HG03354 (cell line): Measurements from ENCODE around the gene YES1.
A peak's percentile ranks its signal among the peaks of the same experiment; 100 is the strongest.
"Not testable (repeated sequence)": the region's sequence is repeated elsewhere in the genome, so short reads cannot be mapped to it uniquely, and the experiment has no call there.

ENCODE experiments used
- ATAC-seq: cut with Tn5 transposase; IDR thresholded peaks from one replicate; pipeline ENCODE4 v1.9.1; 2021; ENCODE audit warnings: mild to moderate bottlenecking; ENCODE audit not compliant: unreplicated experiment, poor library complexity, severe bottlenecking

Gene YES1

DNA sequence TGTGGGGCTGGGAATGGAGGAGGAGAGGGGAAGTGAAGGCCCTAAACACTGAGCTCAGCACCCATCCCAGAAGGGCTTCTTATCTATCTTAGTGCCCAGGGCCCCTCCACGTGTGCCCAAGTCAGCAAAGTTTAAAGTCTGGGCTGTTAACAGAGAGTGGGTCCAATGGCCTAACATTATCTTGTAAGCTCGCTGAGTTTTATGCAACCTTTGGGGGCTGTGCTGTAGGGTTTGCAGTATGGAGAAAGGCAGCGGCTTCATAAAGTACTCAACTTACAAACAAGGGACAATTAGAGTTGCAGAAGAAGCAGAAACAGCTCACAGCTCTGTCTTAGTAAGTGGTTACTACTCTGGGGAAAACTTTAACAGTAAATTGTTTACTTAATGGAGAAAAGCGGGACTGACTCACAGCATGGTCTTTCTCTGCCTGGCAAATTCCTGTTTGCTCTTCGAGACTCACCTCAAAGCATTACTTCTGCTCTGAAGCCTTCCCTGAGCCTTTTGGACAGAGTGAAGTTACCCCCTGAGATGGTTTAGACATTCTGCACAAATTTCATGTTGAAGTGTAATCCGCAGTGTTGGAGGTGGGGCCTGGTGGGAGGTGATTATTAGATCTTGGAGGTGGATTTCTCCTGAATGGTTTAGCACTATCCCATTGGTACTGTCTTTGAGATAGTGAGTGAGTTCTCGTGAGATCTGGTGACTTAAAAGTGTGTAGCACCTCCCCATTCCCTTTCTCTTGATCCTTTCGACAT, 108.7 kb downstream of the YES1 start:
- no peak for ATAC-seq

DNA sequence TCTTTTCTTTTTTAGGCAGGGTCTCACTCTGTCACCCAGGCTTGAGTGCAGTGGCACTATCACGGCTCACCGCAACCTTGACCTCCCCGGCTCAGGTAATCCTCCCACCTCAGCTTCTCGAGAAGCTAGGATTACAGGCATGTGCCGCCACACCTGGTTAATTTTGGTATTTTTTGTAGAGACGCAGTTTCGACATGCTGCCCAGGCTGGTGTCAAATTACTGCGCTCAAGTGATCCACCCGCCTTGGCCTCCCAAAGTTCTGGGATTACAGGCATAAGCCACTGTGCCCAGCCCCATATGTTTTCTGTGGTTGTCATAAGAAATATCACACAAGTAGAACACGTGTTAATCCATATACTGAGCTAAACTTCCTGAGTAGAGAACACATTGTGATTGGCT, 114.2 kb downstream of the YES1 start:
- ATAC-seq, result no peak

DNA sequence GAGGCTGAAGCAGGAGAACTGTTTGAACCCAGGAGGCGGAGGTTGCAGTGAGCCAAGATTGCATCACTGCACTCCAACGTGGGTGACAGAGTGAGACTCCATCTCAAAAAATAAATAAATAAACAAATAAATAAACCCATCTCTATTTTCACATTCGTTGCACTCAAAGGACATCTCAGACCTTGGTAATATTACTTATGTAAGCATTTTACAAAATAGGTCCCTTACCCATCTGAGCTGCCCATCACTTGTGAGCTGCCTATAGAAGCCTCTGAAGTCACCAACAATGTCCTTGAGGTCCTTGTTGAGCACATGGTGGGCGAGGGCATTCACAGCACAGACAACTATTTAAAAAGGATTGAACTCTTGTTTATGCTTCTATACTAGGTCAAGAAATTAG, 115.0 kb downstream of the YES1 start:
- ATAC-seq, result no peak

DNA sequence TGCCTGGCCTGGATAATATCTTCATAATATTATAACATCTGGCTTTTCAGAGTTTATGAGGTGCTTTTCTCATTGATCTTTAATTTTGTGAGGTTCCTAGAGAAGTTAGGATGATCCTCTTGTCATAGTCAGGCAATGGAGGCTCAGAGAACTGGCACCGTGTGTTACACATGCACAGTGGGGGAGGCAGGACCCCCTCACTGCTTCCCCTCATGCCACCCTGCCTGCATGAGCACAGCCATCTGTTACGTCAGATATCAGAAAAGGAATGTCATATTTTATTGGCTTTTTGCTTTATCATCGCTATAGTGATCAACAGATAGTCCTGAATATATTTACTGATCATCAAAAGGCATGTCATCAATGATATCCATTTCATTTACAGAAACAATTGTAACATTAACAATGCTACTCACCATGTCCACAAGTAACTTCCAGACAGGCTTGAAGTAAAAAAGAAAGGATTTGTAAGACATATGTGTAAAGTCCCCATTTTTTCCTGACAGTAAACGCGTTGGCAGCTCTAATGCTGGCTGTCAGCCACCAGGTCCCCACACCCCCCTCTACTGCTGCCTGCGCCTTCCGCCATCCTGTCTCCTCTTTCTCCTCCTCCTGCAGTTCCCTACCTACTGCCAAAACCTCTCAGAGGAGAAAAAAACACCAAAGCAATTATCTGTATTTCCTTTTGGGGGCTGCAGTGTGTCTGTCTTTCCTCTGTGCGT, 118.4 kb downstream of the YES1 start:
- no peak for ATAC-seq

DNA sequence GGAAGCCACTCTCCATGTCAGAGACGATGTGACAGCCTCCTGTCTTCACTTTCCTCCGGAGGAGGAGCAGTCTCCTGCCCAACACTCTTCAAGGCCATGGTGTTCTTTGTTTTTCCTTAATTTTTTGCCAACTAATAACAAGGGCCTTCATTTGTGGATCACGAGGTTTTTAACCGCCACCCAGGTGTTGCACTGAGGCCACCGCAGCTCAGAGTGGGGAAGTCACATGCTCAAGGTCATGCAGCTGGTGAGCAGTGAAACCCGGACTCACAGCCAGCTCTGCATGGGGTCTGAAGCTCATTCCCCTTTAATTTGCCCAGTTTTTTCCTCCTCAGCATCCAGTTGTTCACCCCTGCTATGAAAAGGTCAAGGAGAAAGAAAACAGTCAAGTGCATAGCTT, 119.2 kb downstream of the YES1 start:
- no peak for ATAC-seq

DNA sequence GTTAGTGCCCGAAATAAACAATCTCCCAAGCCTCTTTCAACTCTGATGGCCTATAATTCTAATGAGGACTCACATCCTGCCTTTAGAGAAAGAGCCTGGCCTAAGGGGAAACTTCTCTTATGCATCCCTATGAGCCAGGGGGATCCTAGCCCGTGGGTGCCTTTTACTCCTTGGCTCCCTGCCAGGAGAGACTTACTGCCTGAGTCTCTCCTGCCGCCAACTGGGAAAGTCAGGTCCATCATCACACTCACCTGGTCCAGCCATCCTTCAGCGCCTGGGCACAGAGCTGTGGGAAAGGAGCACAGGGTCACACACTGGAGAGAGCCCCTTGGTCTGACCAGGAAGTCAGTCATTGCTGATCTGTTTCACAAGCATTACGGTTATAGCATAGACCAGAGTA, 123.7 kb downstream of the YES1 start:
- no peak for ATAC-seq

DNA sequence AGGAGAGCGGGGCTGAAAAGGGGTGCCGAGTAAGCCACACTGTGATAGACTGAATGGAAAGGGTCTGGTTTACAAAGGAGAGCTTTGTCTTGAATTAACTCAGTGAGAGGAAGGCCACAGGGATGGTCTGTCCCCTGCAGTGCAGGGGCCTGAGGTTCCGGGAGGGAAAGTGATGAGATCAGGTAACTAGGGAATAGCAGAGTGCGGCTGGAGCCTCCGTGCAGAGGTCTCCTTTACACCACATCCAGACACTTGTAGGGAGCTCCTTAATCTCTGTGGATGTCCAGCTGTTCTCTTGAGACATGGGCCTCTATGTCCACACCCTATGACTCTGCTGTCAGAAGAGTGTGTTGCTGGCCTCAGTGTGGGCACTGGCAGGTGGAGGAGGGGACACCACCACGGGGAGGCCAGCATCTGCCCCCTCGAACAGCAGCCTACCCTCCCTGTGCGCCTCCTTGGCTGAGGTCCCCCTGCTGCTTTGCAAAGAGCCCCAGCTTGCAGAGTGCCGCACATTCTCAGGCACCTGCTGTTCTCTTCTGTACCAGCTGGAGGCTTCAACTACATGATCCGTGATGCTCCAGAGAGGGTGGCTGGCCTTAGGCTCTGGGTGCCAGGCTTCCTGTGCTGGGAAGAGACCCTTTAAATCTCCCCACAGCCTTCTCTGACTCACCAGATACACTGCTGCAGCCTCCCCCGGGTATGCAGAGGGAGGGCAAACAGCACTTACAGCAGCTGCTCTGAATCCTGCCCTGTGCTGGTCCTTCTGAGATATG, 125.5 kb downstream of the YES1 start:
- no peak for ATAC-seq

DNA sequence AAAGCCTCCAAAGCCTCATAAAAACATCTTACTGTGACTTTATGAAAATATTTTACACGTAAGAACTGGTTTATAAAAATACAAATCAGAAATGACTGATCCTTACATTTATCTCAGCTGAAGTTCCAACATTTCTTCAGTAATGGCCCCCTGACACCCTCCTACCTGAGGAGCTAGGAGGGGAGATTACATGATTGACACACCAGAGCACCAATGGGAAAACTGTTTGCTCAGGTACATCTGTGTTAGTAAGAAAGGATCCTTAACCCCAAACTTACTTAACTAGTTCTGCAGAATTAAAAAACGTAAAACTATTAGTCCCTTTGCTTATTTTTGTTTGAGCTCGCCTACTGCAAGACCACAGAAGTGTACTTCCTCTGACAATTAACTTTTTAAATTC, 126.6 kb downstream of the YES1 start:
- no peak for ATAC-seq

DNA sequence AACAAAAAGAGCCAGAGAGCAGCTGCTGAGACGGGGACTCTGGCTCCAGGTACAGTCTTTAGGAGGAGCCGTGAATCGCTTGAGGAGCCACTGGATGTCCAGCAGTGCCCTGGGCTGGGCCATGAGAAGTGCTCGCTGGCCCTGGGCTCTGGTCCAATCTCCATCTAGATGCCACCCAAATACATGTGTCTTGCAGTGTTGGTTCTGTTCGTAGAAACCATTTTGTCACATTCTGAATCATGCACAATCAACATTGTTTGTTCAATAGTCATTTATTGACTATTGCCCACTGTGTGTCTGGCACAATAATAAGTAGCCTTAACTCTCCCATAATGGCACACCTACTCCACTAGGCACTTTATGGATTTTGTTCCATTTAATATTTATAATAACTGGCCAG, 128.5 kb downstream of the YES1 start:
- ATAC-seq, result no peak

DNA sequence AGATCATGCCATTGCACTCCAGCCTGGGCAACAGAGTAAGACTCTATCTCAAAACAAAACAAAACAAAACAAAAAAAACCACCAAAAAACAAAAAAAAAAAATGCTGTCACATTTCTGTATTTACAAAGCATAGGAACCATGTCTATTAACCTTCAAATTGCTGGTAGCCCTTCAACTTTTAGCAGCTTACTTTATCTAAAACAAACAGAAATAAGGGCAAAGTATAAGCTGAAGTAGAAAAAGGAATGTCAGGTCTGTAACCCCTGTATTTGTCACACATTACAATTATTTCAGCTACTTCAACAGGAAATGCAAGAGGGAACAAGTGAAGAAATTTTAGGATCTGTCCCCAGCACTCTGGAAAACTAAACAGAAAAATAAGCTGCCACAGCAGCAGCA, 129.2 kb downstream of the YES1 start:
- no peak for ATAC-seq

DNA sequence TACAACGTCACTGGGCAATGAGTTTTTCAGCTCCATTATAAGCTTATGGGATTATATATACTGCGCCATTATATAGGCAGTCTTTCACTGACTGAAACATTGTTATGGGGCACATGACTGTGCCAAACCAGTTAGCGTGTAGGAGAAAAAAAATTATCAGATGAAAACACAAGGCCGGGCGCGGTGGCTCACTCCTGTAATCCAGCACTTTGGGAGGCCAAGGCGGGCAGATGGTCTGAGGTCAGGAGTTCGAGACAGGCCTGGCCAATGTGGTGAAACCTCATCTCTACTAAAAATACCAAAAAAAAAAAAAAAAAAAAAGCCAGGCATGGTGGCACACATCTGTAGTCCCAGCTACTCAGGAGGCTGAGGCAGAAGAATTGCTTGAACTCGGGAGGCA, 129.6 kb downstream of the YES1 start:
- not testable (repeated sequence) for ATAC-seq

DNA sequence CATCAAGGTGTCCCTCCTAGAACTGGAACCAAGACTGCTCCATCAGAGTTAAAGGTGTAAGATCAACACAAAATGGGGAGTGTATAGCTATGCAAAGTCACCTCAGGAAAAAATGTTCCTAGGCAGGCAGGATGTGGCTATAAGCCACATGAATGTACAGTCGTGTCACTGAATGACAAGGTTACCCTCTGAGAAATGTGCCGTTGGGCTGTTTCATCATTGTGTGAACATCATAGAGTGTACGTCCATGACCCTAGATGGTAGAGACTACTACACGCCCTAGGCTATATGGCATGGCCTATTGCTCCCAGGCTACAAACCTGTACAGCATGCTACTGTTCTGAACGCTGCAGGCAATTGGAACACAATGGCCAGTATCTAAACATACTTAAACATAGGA, 130.1 kb downstream of the YES1 start:
- ATAC-seq, result no peak

DNA sequence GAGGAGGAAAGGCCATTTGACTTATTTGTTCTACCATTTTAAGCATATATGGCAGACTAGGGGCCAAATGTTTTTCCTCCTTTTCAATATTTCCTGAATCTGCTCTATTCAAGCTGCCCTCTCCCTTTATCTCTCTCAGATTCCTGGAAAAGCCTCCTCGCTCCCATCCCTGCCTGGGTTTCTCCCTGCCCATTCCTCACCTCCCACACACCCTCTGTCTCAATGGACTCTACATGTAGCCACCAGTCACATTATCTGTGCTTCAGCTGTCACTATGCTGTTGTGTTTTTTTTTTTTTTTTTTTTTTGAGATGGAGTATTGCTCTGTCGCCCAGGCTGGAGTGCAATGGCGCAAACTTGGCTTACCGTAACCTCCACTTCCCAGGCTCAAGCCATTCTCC, 131.7 kb downstream of the YES1 start:
- ATAC-seq, result no peak

DNA sequence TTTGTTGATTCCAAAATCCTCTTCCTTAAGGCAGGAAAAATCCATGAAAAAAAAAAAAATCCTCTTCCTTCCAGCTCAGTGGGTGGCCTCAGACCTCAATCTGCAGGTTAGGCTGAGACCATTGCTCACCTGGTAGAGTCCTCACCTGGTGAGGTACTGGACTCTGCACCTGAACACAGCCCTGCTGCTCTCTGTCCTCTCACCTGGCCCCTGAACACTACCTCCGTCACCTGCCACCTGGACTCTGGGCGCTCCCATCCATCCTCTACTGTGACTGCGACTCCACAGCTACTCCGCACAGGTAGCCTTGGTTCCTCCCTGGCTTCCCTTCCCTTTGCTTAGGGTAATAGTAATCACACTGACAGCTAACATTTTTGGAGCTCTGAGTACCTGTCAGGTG, 132.5 kb downstream of the YES1 start:
- ATAC-seq, result no peak

DNA sequence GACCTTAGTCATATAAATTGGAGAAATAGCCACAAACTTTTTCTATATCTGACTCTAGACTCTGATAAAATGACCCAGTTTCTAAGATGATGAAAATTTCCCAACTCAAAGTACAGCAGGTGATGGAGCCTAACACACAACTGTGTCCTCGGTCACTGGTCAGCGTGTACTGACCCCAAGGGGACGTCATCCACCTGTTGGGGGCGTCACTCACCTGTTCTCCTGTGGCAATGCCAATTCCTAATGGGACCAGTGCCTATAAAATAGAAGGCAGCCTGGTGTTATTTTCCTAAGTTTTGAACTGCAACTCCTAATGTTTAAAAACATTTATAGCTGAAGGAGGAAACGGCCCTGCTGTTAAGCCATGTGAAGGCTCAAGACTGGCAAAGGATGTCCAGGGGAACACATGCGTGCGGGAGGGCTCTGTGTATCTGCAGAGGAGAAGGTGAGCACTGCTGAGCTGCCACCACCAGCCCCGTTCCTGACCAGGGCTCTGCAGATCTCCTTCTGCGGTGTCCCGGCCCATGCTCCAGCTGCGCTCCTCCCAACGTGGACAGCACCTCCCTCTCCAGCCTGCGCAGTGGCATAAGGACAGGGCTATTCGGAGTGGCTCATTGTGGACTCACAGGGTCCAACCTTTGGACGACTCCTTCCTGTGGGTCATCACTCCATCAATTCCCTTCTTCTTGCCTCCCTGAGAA, 133.4 kb downstream of the YES1 start:
- ATAC-seq, result no peak

DNA sequence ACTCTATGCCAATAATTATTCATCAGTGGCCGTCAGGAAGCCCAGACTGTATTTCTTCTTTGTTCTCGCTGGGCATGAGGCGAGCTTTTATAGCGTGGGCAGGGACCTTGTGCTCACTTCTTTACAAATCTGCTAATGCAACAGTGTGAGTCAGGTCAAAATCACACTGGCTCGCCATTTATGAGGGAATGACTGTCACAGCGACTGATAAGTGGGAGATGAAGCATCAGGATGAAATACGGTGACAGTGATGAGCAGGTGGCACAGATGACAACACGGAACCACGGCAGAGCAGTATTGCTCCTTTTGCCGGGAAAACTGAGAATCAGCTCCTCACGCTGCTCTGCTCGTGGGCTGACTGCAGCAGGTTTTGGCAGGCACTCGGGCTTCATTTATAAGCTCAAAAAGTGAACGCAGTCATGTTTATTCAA, 134.1 kb downstream of the YES1 start:
- ATAC-seq, result no peak

DNA sequence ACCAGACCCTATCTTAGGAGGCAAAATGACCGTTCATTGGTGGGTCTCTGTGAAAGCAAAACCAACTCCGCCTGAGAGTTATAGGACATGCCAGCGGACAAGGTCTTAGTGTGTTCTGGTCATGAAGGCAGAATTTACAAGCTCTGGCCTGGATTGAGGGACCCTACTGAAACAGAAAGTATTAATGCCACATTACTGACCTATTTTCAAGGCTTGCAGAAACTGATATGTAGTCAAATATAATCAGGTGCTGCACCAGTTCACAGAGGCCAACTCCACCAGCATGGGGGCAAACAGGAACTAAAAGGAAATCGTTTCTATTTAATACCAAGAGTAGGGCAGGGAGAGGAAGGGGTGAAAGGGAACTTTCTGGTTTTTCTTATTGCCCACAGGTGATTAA, 134.9 kb downstream of the YES1 start:
- peak; percentile 72 for ATAC-seq

DNA sequence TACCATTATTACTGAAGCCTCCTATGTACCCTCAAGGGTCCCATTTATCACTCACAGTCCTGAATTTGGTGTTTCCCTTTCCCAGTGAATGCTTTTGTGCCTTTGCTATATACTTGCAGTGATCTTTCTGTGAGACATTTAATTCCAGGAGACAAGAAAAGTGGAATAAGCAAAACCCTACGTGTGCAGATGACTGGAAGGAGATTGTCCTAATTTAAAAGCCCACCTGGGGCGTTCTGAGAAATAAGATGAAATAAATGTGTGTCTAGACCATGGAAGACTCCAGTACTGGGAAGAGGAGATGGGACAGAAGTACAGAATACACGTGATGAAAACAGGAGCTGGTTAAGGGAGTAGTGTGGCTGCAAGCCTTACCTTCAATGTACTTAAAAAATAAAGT, 135.3 kb downstream of the YES1 start:
- ATAC-seq, result no peak

DNA sequence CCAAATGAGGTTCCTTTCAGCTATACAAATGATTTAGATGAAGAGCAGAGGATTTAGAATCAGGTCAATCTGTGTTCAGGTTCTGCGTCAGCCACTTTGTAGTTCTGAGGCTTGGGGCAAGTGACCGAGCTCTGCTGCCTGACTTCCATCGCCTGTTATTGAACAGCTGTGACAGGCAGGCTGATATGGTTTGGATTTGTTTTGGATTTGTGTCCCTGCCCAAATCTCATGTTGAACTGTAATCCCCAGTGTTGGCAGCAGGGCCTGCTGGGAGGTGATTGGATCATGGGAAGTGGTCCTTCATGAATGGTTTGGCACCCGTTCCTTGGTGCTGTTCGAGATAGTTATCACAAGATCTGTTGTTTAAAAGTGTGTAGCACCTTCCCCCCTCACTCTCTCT, 136.0 kb downstream of the YES1 start:
- no peak for ATAC-seq

DNA sequence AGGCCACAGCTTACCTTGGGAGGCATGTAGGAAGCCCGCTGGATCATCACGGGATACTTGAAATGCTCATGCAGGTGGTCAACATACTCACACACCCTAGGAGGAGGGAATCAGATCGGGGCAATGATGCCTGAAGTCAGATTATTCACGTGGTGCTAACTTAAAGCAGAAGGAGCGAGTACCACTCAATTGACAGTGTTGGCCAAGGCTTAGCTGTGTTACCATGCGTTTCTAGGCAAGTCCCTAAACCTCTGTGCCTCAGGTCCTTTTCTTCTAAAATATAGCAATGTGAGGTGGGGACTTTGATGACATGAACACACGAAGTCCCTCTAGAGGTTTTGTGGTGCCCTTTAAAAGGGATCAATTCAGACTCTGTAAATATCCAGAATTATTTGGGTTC, 136.7 kb downstream of the YES1 start:
- ATAC-seq, result no peak
